Left cardiac atrium (tissue), 4 donors: Measurements from ENCODE around the gene MACROD2. TPM values are rescaled to one million over a fixed set of nuclear protein-coding genes. Genes with fewer than 3 reads are reported as not detected.

Experiments used
- ATAC-seq, 2 donors: fragments of 200-7000 bp; cut with Tn5 transposase; one replicate each; pipeline ENCODE4 v1.9.1; 2020; ENCODE audit warnings: mild to moderate bottlenecking in 2 of 2, moderate library complexity in 2 of 2
- DNase-seq: peaks from one replicate; pipeline ENCODE4 v3.0.0-alpha.2; 2020
- intact Hi-C, 2 donors: fragments of 100-400 bp; cut with DNase I; formaldehyde crosslinking; loops; one replicate each; pipeline versions ENCODE4 v1.14.1 to v1.15.1; 2022 to 2023
- total RNA-seq, 2 donors: library from RNA; stranded (reverse); fragmentation: NEBNext Ultra II Directional; extraction: Animal tissue kit (Norgen Biotek cat#: 25700); gene quantifications; one replicate each; pipeline ENCODE4 v1.2.1, GENCODE V29; 2021
- donor health status: DM: no; HTN: yes; CAD: no.
- donor health status: DM: no; HTN: yes; CAD: no; lungs with severe emphysema.
- donor health status: DM: yes; HTN: yes; CAD: no.
- donor health status: Dilated cardiomyopathy.

MACROD2 gene
- total RNA-seq, 2 donors from 2014 or later: 1.3 to 2.6 TPM

GRCh38 chr20:14732343-14732742 lies 737.0 kb downstream of the MACROD2 start:
- no peak for DNase-seq
- ATAC-seq: no peak
- intact Hi-C loops: no loop called here

GRCh38 chr20:14732996-14733395 lies 737.7 kb downstream of the MACROD2 start:
- DNase-seq: no peak
- no peak for ATAC-seq
- intact Hi-C loops: no loop called here

- ATAC-seq (no peak), DNase-seq (no peak)
- intact Hi-C loops: no loop called here
Observed at GRCh38 chr20:14740380-14740779, 745.1 kb downstream of the MACROD2 start.

GRCh38 chr20:14741616-14742015 lies 746.3 kb downstream of the MACROD2 start:
- DNase-seq (no peak), ATAC-seq (no peak)
- intact Hi-C loops: no loop called here

- ATAC-seq (no peak), DNase-seq (no peak)
- intact Hi-C loops: no loop called here
Observed at GRCh38 chr20:14744723-14745122, 749.4 kb downstream of the MACROD2 start.

- intact Hi-C loops: no loop called here
- DNase-seq (no peak), ATAC-seq (no peak)
Observed at GRCh38 chr20:14745830-14746229, 750.5 kb downstream of the MACROD2 start.

- intact Hi-C loops: no loop called here
- no peak for DNase-seq
- no peak for ATAC-seq
Observed at GRCh38 chr20:14751191-14751590, 755.9 kb downstream of the MACROD2 start.

GRCh38 chr20:14757728-14758127 lies 762.4 kb downstream of the MACROD2 start:
- DNase-seq (no peak), ATAC-seq (no peak)
- intact Hi-C loops: no loop called here

GRCh38 chr20:14758356-14758755 lies 763.0 kb downstream of the MACROD2 start:
- intact Hi-C loops: no loop called here
- no peak for ATAC-seq
- DNase-seq: no peak

- DNase-seq (no peak), ATAC-seq (no peak)
- intact Hi-C loops: no loop called here
Observed at GRCh38 chr20:14759979-14760378, 764.7 kb downstream of the MACROD2 start.

- ATAC-seq (no peak), DNase-seq (no peak)
- intact Hi-C loops: no loop called here
Observed at GRCh38 chr20:14761903-14762302, 766.6 kb downstream of the MACROD2 start.

GRCh38 chr20:14764511-14765369 lies 769.4 kb downstream of the MACROD2 start:
- ATAC-seq (no peak), DNase-seq (no peak)
- intact Hi-C loops: no loop called here

GRCh38 chr20:14765370-14765701 lies 770.0 kb downstream of the MACROD2 start:
- no peak for ATAC-seq
- intact Hi-C loops: no loop called here
- no peak for DNase-seq

- ATAC-seq (no peak), DNase-seq (no peak)
- intact Hi-C loops: no loop called here
Observed at GRCh38 chr20:14773486-14773885, 778.2 kb downstream of the MACROD2 start.

- intact Hi-C loops: no loop called here
- ATAC-seq: peak in 1 of 2 donors; percentile 25
- peak; percentile 27 for DNase-seq
Observed at GRCh38 chr20:14775778-14776177, 780.5 kb downstream of the MACROD2 start.

- intact Hi-C loops: no loop called here
- no peak for DNase-seq
- no peak for ATAC-seq
Observed at GRCh38 chr20:14777591-14777990, 782.3 kb downstream of the MACROD2 start.

GRCh38 chr20:14778096-14778495 lies 782.8 kb downstream of the MACROD2 start:
- intact Hi-C loops: no loop called here
- no peak for DNase-seq
- ATAC-seq: no peak

- intact Hi-C loops: no loop called here
- DNase-seq (no peak), ATAC-seq (no peak)
Observed at GRCh38 chr20:14778875-14779274, 783.6 kb downstream of the MACROD2 start.

GRCh38 chr20:14780508-14780907 lies 785.2 kb downstream of the MACROD2 start:
- intact Hi-C loops: no loop called here
- ATAC-seq (no peak), DNase-seq (no peak)

- intact Hi-C loops: no loop called here
- no peak for ATAC-seq
- DNase-seq: no peak
Observed at GRCh38 chr20:14782731-14783130, 787.4 kb downstream of the MACROD2 start.

GRCh38 chr20:14783766-14784165 lies 788.5 kb downstream of the MACROD2 start:
- intact Hi-C loops: no loop called here
- no peak for ATAC-seq

More at GRCh38 chr20:14783766-14784165, 788.5 kb downstream of the MACROD2 start:
- DNase-seq: no peak
